ENCODE data around the gene SLC35A3.

Gene SLC35A3

DNA sequence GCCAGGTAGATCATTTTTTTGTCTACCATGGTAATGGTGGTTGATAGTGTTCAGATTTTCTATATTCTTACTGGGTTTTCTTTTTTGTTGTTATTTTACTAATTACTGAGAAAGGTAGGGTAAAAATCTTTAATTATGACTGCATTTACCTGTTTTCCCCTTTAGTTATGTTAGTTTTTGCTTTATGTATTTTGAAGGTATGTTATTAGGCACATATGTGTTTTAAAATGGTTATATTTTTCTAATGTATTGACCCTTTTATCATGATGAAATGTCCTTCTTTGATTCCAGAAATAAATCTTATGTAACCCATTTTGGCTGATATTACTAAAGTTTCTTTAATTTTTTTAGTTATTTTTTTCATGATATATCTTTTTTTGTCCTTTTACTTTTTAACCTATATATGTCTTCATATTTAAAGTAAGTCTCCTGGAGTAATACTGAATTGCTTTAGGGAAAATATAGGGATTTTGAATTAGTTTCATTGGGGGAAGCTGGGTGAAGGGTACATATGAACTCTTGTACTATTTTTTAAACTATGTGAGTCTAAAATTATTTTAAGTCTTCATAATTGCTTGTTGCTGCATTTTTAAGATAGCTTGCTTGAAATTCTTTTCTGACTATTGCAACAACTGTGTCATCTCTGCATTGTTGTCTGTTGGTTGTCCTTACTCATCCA is 22.4 kb downstream of the SLC35A3 start:
- Histone ChIP-seq H3K79me2 (ENCODE audit: insufficient read depth, low read length) (peaks cover 42% of the 10 kb centered on the region), H3K27me3 (ENCODE audit: insufficient read depth, low read length, poor library complexity) (no peaks in the 10 kb centered on the region), H2AFZ (ENCODE audit: low read depth, low read length) (no peak overlapping the region), H4K20me1 (ENCODE audit: insufficient read depth, low read length) (no peaks in the 10 kb centered on the region), H3K9ac (ENCODE audit: low read depth, low read length) (no peak overlapping the region), H3K4me1 (ENCODE audit: insufficient read depth, low read length) (no peaks in the 10 kb centered on the region), H3K27ac (ENCODE audit: low read length) (no peak overlapping the region), H3K4me2 (ENCODE audit: insufficient read depth, low read length) (no peak overlapping the region), H3K9me3 (ENCODE audit: insufficient read depth, low read length, severe bottlenecking) (peaks cover 12% of the 10 kb centered on the region), H3K36me3 (ENCODE audit: insufficient read depth, low read length) (peaks cover 37% of the 10 kb centered on the region), H3K4me3 (ENCODE audit: low read depth in 1 of 2, low read length in 2 of 2) (no peak overlapping the region)
- no peak for DNase-seq
- no peak for ATAC-seq (ENCODE audit: insufficient read depth, low read depth)
- TF ChIP-seq, protein P1, sequence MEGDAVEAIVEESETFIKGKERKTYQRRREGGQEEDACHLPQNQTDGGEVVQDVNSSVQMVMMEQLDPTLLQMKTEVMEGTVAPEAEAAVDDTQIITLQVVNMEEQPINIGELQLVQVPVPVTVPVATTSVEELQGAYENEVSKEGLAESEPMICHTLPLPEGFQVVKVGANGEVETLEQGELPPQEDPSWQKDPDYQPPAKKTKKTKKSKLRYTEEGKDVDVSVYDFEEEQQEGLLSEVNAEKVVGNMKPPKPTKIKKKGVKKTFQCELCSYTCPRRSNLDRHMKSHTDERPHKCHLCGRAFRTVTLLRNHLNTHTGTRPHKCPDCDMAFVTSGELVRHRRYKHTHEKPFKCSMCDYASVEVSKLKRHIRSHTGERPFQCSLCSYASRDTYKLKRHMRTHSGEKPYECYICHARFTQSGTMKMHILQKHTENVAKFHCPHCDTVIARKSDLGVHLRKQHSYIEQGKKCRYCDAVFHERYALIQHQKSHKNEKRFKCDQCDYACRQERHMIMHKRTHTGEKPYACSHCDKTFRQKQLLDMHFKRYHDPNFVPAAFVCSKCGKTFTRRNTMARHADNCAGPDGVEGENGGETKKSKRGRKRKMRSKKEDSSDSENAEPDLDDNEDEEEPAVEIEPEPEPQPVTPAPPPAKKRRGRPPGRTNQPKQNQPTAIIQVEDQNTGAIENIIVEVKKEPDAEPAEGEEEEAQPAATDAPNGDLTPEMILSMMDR (IDR thresholded peaks at IDR 0.05; ENCODE audit: borderline replicate concordance, extremely low read depth, low read length, poor library complexity, severe bottlenecking) = no peak
- TF ChIP-seq EZH2 (IDR thresholded peaks at IDR 0.05; ENCODE audit: borderline replicate concordance, low read depth, low read length, severe bottlenecking) = no peak

DNA sequence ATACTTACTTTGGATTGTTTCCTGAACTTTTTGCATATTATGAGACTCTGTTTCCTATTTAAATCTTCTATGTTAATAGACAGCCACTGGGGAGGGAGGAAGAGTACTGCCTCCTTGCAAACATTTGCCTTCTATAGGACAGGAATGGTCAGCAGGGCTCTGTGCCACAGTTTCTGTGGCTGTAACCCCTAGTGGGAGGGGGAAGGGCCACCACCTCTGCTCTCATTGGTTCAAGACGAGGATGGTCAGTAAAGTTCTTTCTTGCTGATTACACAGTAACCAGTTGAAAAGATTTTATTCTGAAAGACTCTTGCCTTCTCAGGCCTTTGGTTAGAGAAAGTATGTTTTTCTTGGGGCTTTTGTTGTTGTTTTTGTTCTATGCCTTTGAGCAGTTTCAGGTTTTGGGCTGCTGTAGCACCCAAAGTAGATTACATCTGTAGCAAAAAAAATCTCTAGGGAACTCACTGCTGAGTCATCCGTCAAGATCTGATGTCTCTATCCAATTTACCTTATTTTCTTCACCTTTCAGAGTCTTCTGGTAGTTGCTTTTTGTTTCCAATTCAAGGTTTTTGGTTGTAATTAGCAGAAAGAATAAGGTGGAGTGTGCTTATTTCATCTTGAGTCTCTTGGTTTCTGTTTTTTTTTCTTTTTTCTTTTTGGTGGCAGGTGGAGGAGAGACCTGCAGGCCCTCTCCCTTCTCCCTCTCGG is 23.1 kb downstream of the SLC35A3 start:
- no peak overlapping the region for H3K9ac ChIP-seq (ENCODE audit: low read depth, low read length)
- no peaks in the 10 kb centered on the region for H3K27me3 ChIP-seq (ENCODE audit: insufficient read depth, low read length, poor library complexity)
- H3K4me2 ChIP-seq (ENCODE audit: insufficient read depth, low read length) = no peak overlapping the region
- H4K20me1 ChIP-seq (ENCODE audit: insufficient read depth, low read length) = no peaks in the 10 kb centered on the region
- no peaks in the 10 kb centered on the region for H3K4me1 ChIP-seq (ENCODE audit: insufficient read depth, low read length)
- H3K27ac ChIP-seq (ENCODE audit: low read length) = no peak overlapping the region
- no peak overlapping the region for H3K4me3 ChIP-seq (ENCODE audit: low read depth in 1 of 2, low read length in 2 of 2)
- H3K36me3 ChIP-seq (ENCODE audit: insufficient read depth, low read length) = peaks cover 37% of the 10 kb centered on the region
- ATAC-seq (ENCODE audit: insufficient read depth, low read depth) (no peak), DNase-seq (no peak)
- TF ChIP-seq, protein P1 (IDR thresholded peaks at IDR 0.05; ENCODE audit: borderline replicate concordance, extremely low read depth, low read length, poor library complexity, severe bottlenecking) = no peak
- TF ChIP-seq EZH2 (IDR thresholded peaks at IDR 0.05; ENCODE audit: borderline replicate concordance, low read depth, low read length, severe bottlenecking) = no peak
- H3K9me3 ChIP-seq (ENCODE audit: insufficient read depth, low read length, severe bottlenecking) = peaks cover 12% of the 10 kb centered on the region
- H3K79me2 ChIP-seq (ENCODE audit: insufficient read depth, low read length) = peaks cover 34% of the 10 kb centered on the region
- no peak overlapping the region for H2AFZ ChIP-seq (ENCODE audit: low read depth, low read length)

DNA sequence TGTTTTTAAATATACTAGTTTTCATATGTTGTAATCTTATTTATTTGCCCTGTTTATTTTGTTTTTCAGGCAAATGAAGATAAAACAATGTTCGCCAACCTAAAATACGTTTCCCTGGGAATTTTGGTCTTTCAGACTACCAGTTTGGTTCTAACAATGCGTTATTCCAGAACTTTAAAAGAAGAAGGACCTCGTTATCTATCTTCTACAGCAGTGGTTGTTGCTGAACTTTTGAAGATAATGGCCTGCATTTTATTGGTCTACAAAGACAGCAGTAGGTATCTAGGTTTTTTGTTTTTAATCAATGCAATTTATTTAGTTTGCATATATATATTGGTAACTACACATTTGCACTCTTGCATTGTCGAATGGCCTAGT is 23.7 kb downstream of the SLC35A3 start:
- Histone ChIP-seq H2AFZ (ENCODE audit: low read depth, low read length) (no peak overlapping the region), H3K4me2 (ENCODE audit: insufficient read depth, low read length) (no peak overlapping the region), H3K27ac (ENCODE audit: low read length) (no peak overlapping the region), H3K79me2 (ENCODE audit: insufficient read depth, low read length) (peaks cover 29% of the 10 kb centered on the region), H3K9ac (ENCODE audit: low read depth, low read length) (no peak overlapping the region), H3K4me1 (ENCODE audit: insufficient read depth, low read length) (no peaks in the 10 kb centered on the region), H3K9me3 (ENCODE audit: insufficient read depth, low read length, severe bottlenecking) (peaks cover 12% of the 10 kb centered on the region), H3K36me3 (ENCODE audit: insufficient read depth, low read length) (peaks cover 37% of the 10 kb centered on the region), H3K4me3 (ENCODE audit: low read depth in 1 of 2, low read length in 2 of 2) (no peak overlapping the region), H3K27me3 (ENCODE audit: insufficient read depth, low read length, poor library complexity) (no peaks in the 10 kb centered on the region), H4K20me1 (ENCODE audit: insufficient read depth, low read length) (no peaks in the 10 kb centered on the region)
- DNase-seq = no peak
- TF ChIP-seq EZH2 (IDR thresholded peaks at IDR 0.05; ENCODE audit: borderline replicate concordance, low read depth, low read length, severe bottlenecking) = no peak
- no peak for ATAC-seq (ENCODE audit: insufficient read depth, low read depth)

DNA sequence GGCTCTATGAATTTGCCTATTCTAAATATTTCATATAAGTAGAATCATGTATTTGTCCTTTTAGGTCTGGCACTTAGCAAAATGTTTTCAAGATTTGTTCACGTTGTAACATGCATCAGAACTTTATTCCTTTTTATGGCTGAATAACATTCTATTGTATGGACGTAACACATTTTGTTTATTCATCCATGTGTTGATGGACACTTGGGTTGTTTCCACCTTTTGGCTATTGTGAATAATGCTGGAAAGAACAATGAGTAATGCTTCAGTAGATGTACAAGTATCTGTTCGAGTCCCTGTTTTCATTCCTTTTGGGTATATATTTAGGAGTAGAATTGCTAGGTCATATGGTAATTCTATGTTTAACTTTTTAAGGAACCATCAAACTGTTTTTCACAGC is 24.7 kb downstream of the SLC35A3 start:
- DNase-seq (no peak), ATAC-seq (ENCODE audit: insufficient read depth, low read depth) (no peak)
- Histone ChIP-seq H3K9me3 (ENCODE audit: insufficient read depth, low read length, severe bottlenecking) (peaks cover 12% of the 10 kb centered on the region), H3K9ac (ENCODE audit: low read depth, low read length) (no peak overlapping the region), H3K79me2 (ENCODE audit: insufficient read depth, low read length) (peaks cover 19% of the 10 kb centered on the region), H4K20me1 (ENCODE audit: insufficient read depth, low read length) (no peaks in the 10 kb centered on the region), H3K27ac (ENCODE audit: low read length) (no peak overlapping the region), H3K27me3 (ENCODE audit: insufficient read depth, low read length, poor library complexity) (no peaks in the 10 kb centered on the region), H3K4me3 (ENCODE audit: low read depth in 1 of 2, low read length in 2 of 2) (no peak overlapping the region), H2AFZ (ENCODE audit: low read depth, low read length) (no peak overlapping the region), H3K36me3 (ENCODE audit: insufficient read depth, low read length) (peaks cover 37% of the 10 kb centered on the region), H3K4me1 (ENCODE audit: insufficient read depth, low read length) (no peaks in the 10 kb centered on the region), H3K4me2 (ENCODE audit: insufficient read depth, low read length) (no peak overlapping the region)
- TF ChIP-seq, protein P1 (IDR thresholded peaks at IDR 0.05; ENCODE audit: borderline replicate concordance, extremely low read depth, low read length, poor library complexity, severe bottlenecking) = no peak
- no peak for TF ChIP-seq EZH2 (IDR thresholded peaks at IDR 0.05; ENCODE audit: borderline replicate concordance, low read depth, low read length, severe bottlenecking)
